GM19025 (cell line): ENCODE results near the gene P2RY13.

ENCODE experiments used
- ATAC-seq: cut with Tn5 transposase; IDR thresholded peaks from one replicate; pipeline ENCODE4 v1.9.1; 2021; ENCODE audit warnings: mild to moderate bottlenecking, low read depth, moderate library complexity; ENCODE audit not compliant: unreplicated experiment

P2RY13 gene

GRCh38 chr3:151321526-151321925 is 7.8 kb downstream of the P2RY13 start:
- no peak for ATAC-seq

GRCh38 chr3:151320131-151320530 is 9.2 kb downstream of the P2RY13 start:
- ATAC-seq, result no peak

GRCh38 chr3:151319628-151320027 is 9.7 kb downstream of the P2RY13 start:
- no peak for ATAC-seq

- no peak for ATAC-seq
Observed at GRCh38 chr3:151318991-151319390, 10.4 kb downstream of the P2RY13 start.

GRCh38 chr3:151318313-151318712 is 11.0 kb downstream of the P2RY13 start:
- no peak for ATAC-seq

- no peak for ATAC-seq
Observed at GRCh38 chr3:151316267-151316991, 12.9 kb downstream of the P2RY13 start, which contains the start of gene GPR87. Gene GPR87 (minus strand): TSS chr3:151316820. CDS start chr3:151300100, 16,720 bp downstream.

GRCh38 chr3:151315846-151316245 is 13.5 kb downstream of the P2RY13 start:
- ATAC-seq, result no peak

GRCh38 chr3:151315136-151315535 is 14.2 kb downstream of the P2RY13 start:
- no peak for ATAC-seq

- ATAC-seq, result no peak
Observed at GRCh38 chr3:151314593-151314992, 14.8 kb downstream of the P2RY13 start.

- no peak for ATAC-seq
Observed at GRCh38 chr3:151314137-151314536, 15.2 kb downstream of the P2RY13 start.

- no peak for ATAC-seq
Observed at GRCh38 chr3:151312972-151313371, 16.4 kb downstream of the P2RY13 start.

- no peak for ATAC-seq
Observed at GRCh38 chr3:151309566-151309965, 19.8 kb downstream of the P2RY13 start.

GRCh38 chr3:151307583-151308488 is 21.5 kb downstream of the P2RY13 start:
- ATAC-seq, result no peak

GRCh38 chr3:151307131-151307530 is 22.2 kb downstream of the P2RY13 start:
- no peak for ATAC-seq

GRCh38 chr3:151306168-151306810 is 23.1 kb downstream of the P2RY13 start:
- no peak for ATAC-seq

GRCh38 chr3:151305775-151306151 is 23.6 kb downstream of the P2RY13 start:
- no peak for ATAC-seq

- ATAC-seq, result no peak
Observed at GRCh38 chr3:151305060-151305774, 24.1 kb downstream of the P2RY13 start.

- ATAC-seq, result no peak
Observed at GRCh38 chr3:151303751-151304150, 25.6 kb downstream of the P2RY13 start.

GRCh38 chr3:151301787-151302186 is 27.6 kb downstream of the P2RY13 start:
- no peak for ATAC-seq

- ATAC-seq, result no peak
Observed at GRCh38 chr3:151300539-151300938, 28.8 kb downstream of the P2RY13 start.
